RPMI8226 (cell line): Measurements from ENCODE around the gene SH3TC2.

Source experiments
- DNase-seq: peaks from one replicate; pipeline ENCODE4 v3.0.0-alpha.2; 2015

SH3TC2 gene

GRCh38 chr5:149056616-149057165, 6.2 kb downstream of the SH3TC2 start:
- no peak for DNase-seq

GRCh38 chr5:149054416-149054815, 8.4 kb downstream of the SH3TC2 start:
- no peak for DNase-seq

GRCh38 chr5:149053072-149053695, 9.7 kb downstream of the SH3TC2 start:
- no peak for DNase-seq

GRCh38 chr5:149049371-149049781, 13.5 kb downstream of the SH3TC2 start:
- peak; percentile 20 for DNase-seq

- no peak for DNase-seq
Observed at GRCh38 chr5:149048811-149049210, 14.1 kb downstream of the SH3TC2 start.

GRCh38 chr5:149047462-149047861, 15.4 kb downstream of the SH3TC2 start:
- DNase-seq: no peak

GRCh38 chr5:149046196-149046829, 16.5 kb downstream of the SH3TC2 start:
- DNase-seq: no peak

- no peak for DNase-seq
Observed at GRCh38 chr5:149045089-149045460, 17.8 kb downstream of the SH3TC2 start.

- no peak for DNase-seq
Observed at GRCh38 chr5:149044453-149045088, 18.3 kb downstream of the SH3TC2 start.

- no peak for DNase-seq
Observed at GRCh38 chr5:149043641-149044040, 19.2 kb downstream of the SH3TC2 start.

GRCh38 chr5:149042865-149043264, 20.0 kb downstream of the SH3TC2 start:
- DNase-seq: no peak

GRCh38 chr5:149041242-149041641, 21.6 kb downstream of the SH3TC2 start:
- DNase-seq: no peak

- DNase-seq: no peak
Observed at GRCh38 chr5:149040421-149040820, 22.4 kb downstream of the SH3TC2 start.

GRCh38 chr5:149039506-149039905, 23.4 kb downstream of the SH3TC2 start:
- no peak for DNase-seq

- DNase-seq: no peak
Observed at GRCh38 chr5:149038336-149039080, 24.4 kb downstream of the SH3TC2 start.

- no peak for DNase-seq
Observed at GRCh38 chr5:149037817-149038216, 25.0 kb downstream of the SH3TC2 start.

- DNase-seq: no peak
Observed at GRCh38 chr5:149036970-149037369, 25.9 kb downstream of the SH3TC2 start.

GRCh38 chr5:149036168-149036567, 26.7 kb downstream of the SH3TC2 start:
- DNase-seq: no peak

- peak; percentile 69 for DNase-seq
Observed at GRCh38 chr5:149035372-149035790, 27.5 kb downstream of the SH3TC2 start.

- no peak for DNase-seq
Observed at GRCh38 chr5:149030838-149031397, 31.9 kb downstream of the SH3TC2 start.

- DNase-seq: no peak
Observed at GRCh38 chr5:149030392-149030791, 32.5 kb downstream of the SH3TC2 start.

GRCh38 chr5:149028984-149029383, 33.9 kb downstream of the SH3TC2 start:
- no peak for DNase-seq

GRCh38 chr5:149028161-149028560, 34.7 kb downstream of the SH3TC2 start:
- DNase-seq: no peak
